Measurements from ENCODE around the gene CCNYL1. TPM values are rescaled to one million over a fixed set of nuclear protein-coding genes. Genes with fewer than 3 reads are reported as not detected.
"Not testable (repeated sequence)": the region's sequence is repeated elsewhere in the genome, so short reads cannot be mapped to it uniquely, and the experiment has no call there.

CCNYL1 gene
- polyA plus RNA-seq, 4 donors, result 8.2 to 18.4 (median 15.2) TPM

DNA sequence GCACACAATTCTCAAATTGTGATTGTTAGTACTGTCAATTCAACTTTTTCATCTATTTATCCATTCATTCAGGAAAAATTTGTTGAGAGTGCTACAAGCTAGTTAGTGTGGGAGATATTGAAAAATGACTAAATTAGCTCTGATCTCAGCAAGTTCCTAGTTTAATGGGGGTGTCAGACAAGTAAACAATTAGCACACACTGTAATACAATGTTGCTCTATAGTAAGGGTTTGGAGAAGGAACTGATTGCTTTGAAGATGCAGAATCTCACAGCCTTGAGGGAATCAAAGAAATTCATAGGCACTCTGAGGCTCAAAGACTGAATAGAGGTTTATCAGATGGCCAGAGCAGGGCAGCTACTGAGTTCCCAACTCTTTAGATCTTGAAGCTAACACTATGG lies 6.8 kb upstream of the CCNYL1 start:
- Histone ChIP-seq H3K27ac (ENCODE audit: low read depth in 1 of 3, low read length in 2 of 3) (no peak overlapping the region), H3K9me3 (ENCODE audit: control insufficient read depth in 2 of 2, insufficient read depth in 1 of 2, low read depth in 1 of 2, low read length in 1 of 2) (no peaks in the 10 kb centered on the region), H3K4me1 (ENCODE audit: control insufficient read depth in 3 of 3, insufficient read depth in 2 of 3, low read depth in 1 of 3, low read length in 2 of 3) (no peaks in the 10 kb centered on the region), H3K36me3 (ENCODE audit: control insufficient read depth in 3 of 3, insufficient read depth in 2 of 3, low read depth in 1 of 3, low read length in 3 of 3) (no peaks in the 10 kb centered on the region), H3K27me3 (ENCODE audit: control insufficient read depth in 3 of 3, insufficient read depth in 3 of 3, low read length in 3 of 3) (no peaks in the 10 kb centered on the region), H3K4me3 (ENCODE audit: low read depth in 1 of 3, low read length in 3 of 3) (no peak overlapping the region)
- FAIRE-seq, result no peak
- no peak for DNase-seq

DNA sequence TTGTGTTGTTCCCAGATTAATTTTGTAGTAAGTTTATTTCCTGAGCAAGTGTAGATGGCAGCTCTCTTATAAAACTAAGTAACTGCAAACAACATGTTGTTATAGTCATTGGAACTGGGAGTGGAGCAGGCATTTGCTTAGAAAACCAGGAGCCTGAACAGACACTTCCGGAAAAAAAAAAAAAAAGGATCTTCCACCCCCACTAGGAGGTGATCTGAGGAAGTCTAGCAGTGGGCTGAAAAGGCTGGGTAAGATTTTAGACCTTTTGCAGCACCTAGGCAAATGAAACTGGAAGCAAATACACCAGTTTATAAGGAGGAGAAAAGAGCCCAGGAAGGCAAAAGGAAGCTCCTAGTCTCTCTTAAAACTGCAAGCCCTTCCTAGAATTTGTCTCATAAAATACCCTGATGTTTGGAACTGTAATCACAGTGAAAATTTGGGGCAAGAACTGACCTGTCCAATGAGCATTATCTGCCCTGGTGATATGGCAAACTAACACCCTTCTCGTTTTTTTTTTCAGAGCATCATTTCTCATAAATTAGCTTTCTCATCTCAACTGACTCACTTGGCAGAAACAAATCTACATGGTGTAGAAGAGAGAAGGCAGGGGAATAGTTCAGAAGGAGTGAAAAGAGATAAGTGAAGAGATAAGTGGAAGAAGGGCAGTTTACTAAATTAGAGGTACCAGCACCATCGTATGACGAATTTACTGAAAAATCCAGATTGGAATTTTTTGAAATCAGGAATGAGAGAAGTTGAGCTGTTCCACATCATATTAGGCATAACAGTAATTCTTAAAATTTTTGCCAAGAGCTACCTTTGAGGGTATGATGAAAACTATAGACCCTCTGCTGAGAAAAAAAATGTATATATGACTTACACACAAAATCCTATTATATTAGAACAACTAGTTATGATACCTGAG lies 4.2 kb upstream of the CCNYL1 start:
- H3K4me1 ChIP-seq (ENCODE audit: control insufficient read depth in 3 of 3, insufficient read depth in 2 of 3, low read depth in 1 of 3, low read length in 2 of 3), result no peaks in the 10 kb centered on the region
- FAIRE-seq, result no peak
- H3K9me3 ChIP-seq (ENCODE audit: control insufficient read depth in 2 of 2, insufficient read depth in 1 of 2, low read depth in 1 of 2, low read length in 1 of 2), result no peaks in the 10 kb centered on the region
- H3K4me3 ChIP-seq (ENCODE audit: low read depth in 1 of 3, low read length in 3 of 3), result no peak overlapping the region
- no peak for DNase-seq
- 57 to 64% (median 58%) methylated on average over 4 of the region's 4 CpGs for WGBS, 3 donors
- no peaks in the 10 kb centered on the region for H3K36me3 ChIP-seq (ENCODE audit: control insufficient read depth in 3 of 3, insufficient read depth in 2 of 3, low read depth in 1 of 3, low read length in 3 of 3)
- no peaks in the 10 kb centered on the region for H3K27me3 ChIP-seq (ENCODE audit: control insufficient read depth in 3 of 3, insufficient read depth in 3 of 3, low read length in 3 of 3)
- H3K27ac ChIP-seq (ENCODE audit: low read depth in 1 of 3, low read length in 2 of 3), result no peak overlapping the region

DNA sequence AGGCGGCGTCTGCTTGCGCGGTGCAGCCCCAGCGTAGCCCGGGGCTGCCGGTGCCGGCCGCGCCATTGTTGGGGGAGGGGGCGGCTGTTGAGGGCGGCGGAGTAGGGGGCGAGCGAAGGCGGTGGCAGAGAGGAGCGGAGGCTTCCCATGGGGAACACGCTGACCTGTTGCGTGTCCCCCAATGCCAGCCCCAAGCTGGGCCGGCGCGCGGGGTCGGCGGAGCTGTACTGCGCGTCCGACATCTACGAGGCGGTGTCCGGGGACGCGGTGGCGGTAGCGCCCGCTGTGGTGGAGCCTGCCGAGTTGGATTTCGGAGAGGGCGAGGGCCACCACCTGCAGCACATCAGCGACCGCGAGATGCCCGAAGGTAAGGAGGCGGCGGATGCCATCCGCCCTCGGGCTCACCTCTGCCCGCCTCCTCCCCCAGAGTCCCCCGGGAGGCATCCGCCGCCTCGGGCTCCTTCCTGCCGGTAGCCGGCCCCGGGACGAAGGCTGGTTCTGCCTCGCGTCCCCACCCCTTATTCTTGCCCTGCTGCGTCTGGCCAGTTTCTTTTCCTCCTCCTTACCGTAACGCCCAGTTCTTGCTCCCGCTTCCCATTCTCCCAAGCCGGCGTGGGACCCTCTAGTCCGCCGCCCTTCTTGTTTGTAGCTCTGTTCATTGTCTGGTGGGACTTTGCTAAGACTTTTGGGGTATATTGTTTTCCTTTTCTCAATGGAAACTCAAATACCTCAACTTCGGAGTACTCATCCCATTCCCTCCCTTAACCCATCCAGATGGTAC lies 500 bp downstream of the CCNYL1 start:
- H3K4me1 ChIP-seq (ENCODE audit: control insufficient read depth in 3 of 3, insufficient read depth in 2 of 3, low read depth in 1 of 3, low read length in 2 of 3), result peaks cover 2 to 7% (median 3%) of the 10 kb centered on the region in 3 donors
- WGBS, 3 donors, result 0 to 1% (median 0%) methylated on average over 52 to 67 of the region's 67 CpGs
- no peaks in the 10 kb centered on the region for H3K27me3 ChIP-seq (ENCODE audit: control insufficient read depth in 3 of 3, insufficient read depth in 3 of 3, low read length in 3 of 3)
- peak overlapping the region; percentile 96 to 99 (median 98) for H3K27ac ChIP-seq (ENCODE audit: low read depth in 1 of 3, low read length in 2 of 3)
- no peaks in the 10 kb centered on the region for H3K36me3 ChIP-seq (ENCODE audit: control insufficient read depth in 3 of 3, insufficient read depth in 2 of 3, low read depth in 1 of 3, low read length in 3 of 3)
- DNase-seq (peak; percentile 69 to 81), FAIRE-seq (no peak)
- H3K9me3 ChIP-seq (ENCODE audit: control insufficient read depth in 2 of 2, insufficient read depth in 1 of 2, low read depth in 1 of 2, low read length in 1 of 2), result no peaks in the 10 kb centered on the region
- H3K4me3 ChIP-seq (ENCODE audit: low read depth in 1 of 3, low read length in 3 of 3), result peak overlapping the region; percentile 90 to 100 (median 94)

DNA sequence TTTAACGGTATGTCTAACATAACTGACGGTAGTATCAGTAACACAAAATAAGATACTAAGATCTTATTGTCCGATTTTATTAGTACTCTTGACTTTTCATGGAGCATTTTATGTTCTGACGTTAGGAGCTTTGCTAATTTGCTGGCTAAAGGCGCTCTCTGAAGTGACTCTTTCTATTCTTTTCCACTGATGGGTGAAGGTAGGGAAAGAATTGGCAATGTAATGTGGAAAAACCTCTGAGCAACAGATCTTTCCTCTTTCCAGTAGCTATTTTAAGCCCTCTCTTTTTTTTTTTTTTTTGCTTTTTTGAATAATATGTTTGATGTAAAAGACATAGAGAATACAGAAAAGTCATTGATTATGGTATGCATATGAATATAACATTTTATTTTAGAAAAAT lies 4.6 kb downstream of the CCNYL1 start:
- FAIRE-seq (no peak), DNase-seq (no peak)
- Histone ChIP-seq H3K36me3 (ENCODE audit: control insufficient read depth in 3 of 3, insufficient read depth in 2 of 3, low read depth in 1 of 3, low read length in 3 of 3) (peaks cover 0 to 5% (median 4%) of the 10 kb centered on the region in 3 donors), H3K9me3 (ENCODE audit: control insufficient read depth in 2 of 2, insufficient read depth in 1 of 2, low read depth in 1 of 2, low read length in 1 of 2) (no peaks in the 10 kb centered on the region), H3K27ac (ENCODE audit: low read depth in 1 of 3, low read length in 2 of 3) (no peak overlapping the region), H3K4me1 (ENCODE audit: control insufficient read depth in 3 of 3, insufficient read depth in 2 of 3, low read depth in 1 of 3, low read length in 2 of 3) (peaks cover 2 to 7% (median 3%) of the 10 kb centered on the region in 3 donors), H3K27me3 (ENCODE audit: control insufficient read depth in 3 of 3, insufficient read depth in 3 of 3, low read length in 3 of 3) (no peaks in the 10 kb centered on the region), H3K4me3 (ENCODE audit: low read depth in 1 of 3, low read length in 3 of 3) (no peak overlapping the region)
- WGBS, 3 donors, result 93 to 96% (median 96%) methylated on average over 5 of the region's 5 CpGs

DNA sequence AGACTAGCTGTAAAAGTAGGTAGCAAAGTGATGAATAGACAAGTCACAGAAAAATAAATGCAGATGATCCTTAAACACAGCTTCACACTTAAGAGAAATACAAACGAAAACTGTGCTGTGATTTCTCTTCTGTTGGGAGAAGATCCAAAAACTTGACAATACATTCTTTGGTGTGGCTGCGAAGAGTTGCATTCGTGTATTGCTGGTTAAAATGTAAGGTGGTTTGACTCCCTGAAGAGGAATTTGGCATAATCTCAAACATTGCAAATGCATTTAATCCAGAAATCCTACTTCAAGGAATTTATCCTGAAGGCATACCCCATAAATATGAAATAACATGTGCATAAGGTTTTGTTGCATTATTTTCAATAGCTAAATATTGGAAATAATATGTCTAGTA lies 7.1 kb downstream of the CCNYL1 start:
- 78 to 86% (median 81%) methylated on average over 3 of the region's 3 CpGs for WGBS, 3 donors
- no peaks in the 10 kb centered on the region for H3K27me3 ChIP-seq (ENCODE audit: control insufficient read depth in 3 of 3, insufficient read depth in 3 of 3, low read length in 3 of 3)
- H3K9me3 ChIP-seq (ENCODE audit: control insufficient read depth in 2 of 2, insufficient read depth in 1 of 2, low read depth in 1 of 2, low read length in 1 of 2), result no peaks in the 10 kb centered on the region
- DNase-seq (no peak), FAIRE-seq (no peak)
- peaks cover 1 to 5% (median 4%) of the 10 kb centered on the region in 3 donors for H3K36me3 ChIP-seq (ENCODE audit: control insufficient read depth in 3 of 3, insufficient read depth in 2 of 3, low read depth in 1 of 3, low read length in 3 of 3)
- H3K27ac ChIP-seq (ENCODE audit: low read depth in 1 of 3, low read length in 2 of 3), result no peak overlapping the region
- H3K4me1 ChIP-seq (ENCODE audit: control insufficient read depth in 3 of 3, insufficient read depth in 2 of 3, low read depth in 1 of 3, low read length in 2 of 3), result no peaks in the 10 kb centered on the region
- H3K4me3 ChIP-seq (ENCODE audit: low read depth in 1 of 3, low read length in 3 of 3), result no peak overlapping the region

- Histone ChIP-seq H3K27me3 (ENCODE audit: control insufficient read depth in 3 of 3, insufficient read depth in 3 of 3, low read length in 3 of 3) (no peaks in the 10 kb centered on the region), H3K4me3 (ENCODE audit: low read depth in 1 of 3, low read length in 3 of 3) (no peak overlapping the region), H3K36me3 (ENCODE audit: control insufficient read depth in 3 of 3, insufficient read depth in 2 of 3, low read depth in 1 of 3, low read length in 3 of 3) (peaks cover 1 to 5% (median 4%) of the 10 kb centered on the region in 3 donors), H3K4me1 (ENCODE audit: control insufficient read depth in 3 of 3, insufficient read depth in 2 of 3, low read depth in 1 of 3, low read length in 2 of 3) (no peaks in the 10 kb centered on the region), H3K27ac (ENCODE audit: low read depth in 1 of 3, low read length in 2 of 3) (no peak overlapping the region), H3K9me3 (ENCODE audit: control insufficient read depth in 2 of 2, insufficient read depth in 1 of 2, low read depth in 1 of 2, low read length in 1 of 2) (no peaks in the 10 kb centered on the region)
- FAIRE-seq (no peak), DNase-seq (no peak)
- WGBS, 3 donors, result 90 to 100% (median 96%) methylated on average over 1 of the region's 1 CpG
These were observed 7.6 kb downstream of the CCNYL1 start for GRCh38 chr2:207719008-207719407.

- H3K27ac ChIP-seq (ENCODE audit: low read depth in 1 of 3, low read length in 2 of 3); H3K9me3 ChIP-seq (ENCODE audit: control insufficient read depth in 2 of 2, insufficient read depth in 1 of 2, low read depth in 1 of 2, low read length in 1 of 2); H3K4me3 ChIP-seq (ENCODE audit: low read depth in 1 of 3, low read length in 3 of 3); H3K27me3 ChIP-seq (ENCODE audit: control insufficient read depth in 3 of 3, insufficient read depth in 3 of 3, low read length in 3 of 3); DNase-seq; FAIRE-seq; H3K4me1 ChIP-seq (ENCODE audit: control insufficient read depth in 3 of 3, insufficient read depth in 2 of 3, low read depth in 1 of 3, low read length in 2 of 3); H3K36me3 ChIP-seq (ENCODE audit: control insufficient read depth in 3 of 3, insufficient read depth in 2 of 3, low read depth in 1 of 3, low read length in 3 of 3): not testable (repeated sequence)
- 93 to 100% (median 97%) methylated on average over 2 of the region's 2 CpGs for WGBS, 3 donors
These were observed 8.2 kb downstream of the CCNYL1 start for GRCh38 chr2:207719655-207720054.

GRCh38 chr2:207720517-207721187 lies 9.2 kb downstream of the CCNYL1 start:
- no peak overlapping the region for H3K4me3 ChIP-seq (ENCODE audit: low read depth in 1 of 3, low read length in 3 of 3)
- H3K9me3 ChIP-seq (ENCODE audit: control insufficient read depth in 2 of 2, insufficient read depth in 1 of 2, low read depth in 1 of 2, low read length in 1 of 2), result no peaks in the 10 kb centered on the region
- H3K27me3 ChIP-seq (ENCODE audit: control insufficient read depth in 3 of 3, insufficient read depth in 3 of 3, low read length in 3 of 3), result no peaks in the 10 kb centered on the region
- H3K27ac ChIP-seq (ENCODE audit: low read depth in 1 of 3, low read length in 2 of 3), result no peak overlapping the region
- H3K36me3 ChIP-seq (ENCODE audit: control insufficient read depth in 3 of 3, insufficient read depth in 2 of 3, low read depth in 1 of 3, low read length in 3 of 3), result peaks cover 1 to 5% (median 4%) of the 10 kb centered on the region in 3 donors
- no peak for FAIRE-seq
- 77 to 87% (median 84%) methylated on average over 6 of the region's 6 CpGs for WGBS, 3 donors
- no peak for DNase-seq
- no peaks in the 10 kb centered on the region for H3K4me1 ChIP-seq (ENCODE audit: control insufficient read depth in 3 of 3, insufficient read depth in 2 of 3, low read depth in 1 of 3, low read length in 2 of 3)
